CD4-positive, alpha-beta T cell treated with Interleukin-17A for 4 hours (primary cell): ENCODE data around the gene MRPS23.
"Not testable (repeated sequence)": the region's sequence is repeated elsewhere in the genome, so short reads cannot be mapped to it uniquely, and the experiment has no call there.

Experiments
- DNase-seq: peaks from one replicate; pipeline ENCODE4 v3.0.0-alpha.2; 2020; ENCODE audit warnings: mixed read lengths

Gene MRPS23

GRCh38 chr17:57861790-57862693, 12.2 kb upstream of the MRPS23 start:
- no peak for DNase-seq

GRCh38 chr17:57861000-57861789, 11.4 kb upstream of the MRPS23 start:
- peak; percentile 63 for DNase-seq

- no peak for DNase-seq
Measured at GRCh38 chr17:57860414-57860999, 10.7 kb upstream of the MRPS23 start.

GRCh38 chr17:57859601-57860413, 10.0 kb upstream of the MRPS23 start:
- no peak for DNase-seq

- no peak for DNase-seq
Measured at GRCh38 chr17:57858838-57859237, 9.0 kb upstream of the MRPS23 start.

- no peak for DNase-seq
Measured at GRCh38 chr17:57856792-57857620, 7.2 kb upstream of the MRPS23 start.

- DNase-seq, result no peak
Measured at GRCh38 chr17:57855391-57856035, 5.7 kb upstream of the MRPS23 start.

GRCh38 chr17:57853695-57854094, 3.9 kb upstream of the MRPS23 start:
- no peak for DNase-seq

- DNase-seq, result no peak
Measured at GRCh38 chr17:57852955-57853328, 3.1 kb upstream of the MRPS23 start.

GRCh38 chr17:57852092-57852954, 2.5 kb upstream of the MRPS23 start:
- DNase-seq, result no peak

- no peak for DNase-seq
Measured at GRCh38 chr17:57849163-57849873, 526 bp downstream of the MRPS23 start.

- not testable (repeated sequence) for DNase-seq
Measured at GRCh38 chr17:57846056-57846945, 3.5 kb downstream of the MRPS23 start.

GRCh38 chr17:57842280-57842679, 7.6 kb downstream of the MRPS23 start:
- DNase-seq, result no peak

- DNase-seq, result no peak
Measured at GRCh38 chr17:57839571-57839923, 10.3 kb downstream of the MRPS23 start.

GRCh38 chr17:57838857-57839570, 10.8 kb downstream of the MRPS23 start:
- DNase-seq, result no peak

- no peak for DNase-seq
Measured at GRCh38 chr17:57838453-57838852, 11.4 kb downstream of the MRPS23 start.

- no peak for DNase-seq
Measured at GRCh38 chr17:57835333-57835900, 14.4 kb downstream of the MRPS23 start.
